GM21717 (cell line): ENCODE results near the gene PTPRN2.
"Not testable (repeated sequence)": the region's sequence is repeated elsewhere in the genome, so short reads cannot be mapped to it uniquely, and the experiment has no call there.

ENCODE experiments used
- ATAC-seq: cut with Tn5 transposase; IDR thresholded peaks from one replicate; pipeline ENCODE4 v1.9.1; 2021; ENCODE audit warnings: mild to moderate bottlenecking, moderate library complexity; ENCODE audit not compliant: unreplicated experiment

The PTPRN2 gene

DNA sequence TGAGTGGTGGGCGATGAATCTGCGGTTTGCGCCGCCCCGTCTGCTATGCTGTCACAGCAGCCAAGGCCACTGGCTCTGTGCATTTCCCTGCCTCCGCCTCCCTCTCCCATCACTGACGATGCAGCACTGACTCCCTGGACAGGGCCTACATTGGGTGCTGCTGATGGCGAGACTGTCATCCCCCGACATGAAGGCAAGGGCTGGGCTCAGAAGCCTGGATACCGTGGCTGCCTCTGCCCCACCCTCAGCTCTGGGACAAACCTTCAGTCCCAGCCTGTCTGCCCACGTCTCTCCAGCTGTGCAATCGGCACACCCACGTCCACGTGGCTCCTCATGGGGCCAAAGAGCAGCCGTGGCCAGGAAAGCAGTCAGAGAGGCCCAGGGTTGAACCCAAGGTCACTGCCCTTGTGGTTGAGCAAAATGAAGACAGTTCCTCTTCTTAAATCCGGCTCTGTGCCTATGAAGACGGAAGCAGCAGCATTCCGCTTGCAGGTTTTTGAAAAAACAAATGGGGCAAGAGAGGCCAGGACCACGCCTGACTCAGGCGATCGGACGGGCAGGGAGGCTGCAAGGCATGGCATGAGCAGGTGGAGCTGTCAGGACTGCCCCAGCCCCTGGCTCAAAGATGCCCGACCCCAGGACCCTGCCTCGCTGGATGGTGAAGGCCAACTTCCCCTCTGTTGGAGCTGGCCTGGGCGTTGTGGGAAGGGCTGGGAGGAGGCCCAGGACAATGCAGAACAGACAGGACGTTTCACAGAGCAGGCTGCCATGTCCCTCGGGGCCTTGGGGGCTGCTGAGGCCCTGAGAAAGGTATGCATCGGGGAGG, 733.3 kb downstream of the PTPRN2 start:
- ATAC-seq = no peak

DNA sequence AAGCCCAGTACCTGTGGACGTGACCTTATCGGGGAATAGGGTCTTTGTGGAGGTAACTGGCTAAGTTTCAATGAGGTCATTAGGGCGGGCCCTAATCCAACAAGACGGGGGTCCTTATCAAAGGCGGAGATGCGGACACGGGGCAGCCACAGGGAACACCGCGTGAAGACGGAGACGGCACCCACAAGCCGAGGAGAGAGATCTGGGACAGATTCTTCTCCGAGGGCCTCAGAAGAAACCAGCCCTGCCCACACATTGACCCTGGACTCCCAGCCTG, 733.9 kb downstream of the PTPRN2 start:
- ATAC-seq = no peak

DNA sequence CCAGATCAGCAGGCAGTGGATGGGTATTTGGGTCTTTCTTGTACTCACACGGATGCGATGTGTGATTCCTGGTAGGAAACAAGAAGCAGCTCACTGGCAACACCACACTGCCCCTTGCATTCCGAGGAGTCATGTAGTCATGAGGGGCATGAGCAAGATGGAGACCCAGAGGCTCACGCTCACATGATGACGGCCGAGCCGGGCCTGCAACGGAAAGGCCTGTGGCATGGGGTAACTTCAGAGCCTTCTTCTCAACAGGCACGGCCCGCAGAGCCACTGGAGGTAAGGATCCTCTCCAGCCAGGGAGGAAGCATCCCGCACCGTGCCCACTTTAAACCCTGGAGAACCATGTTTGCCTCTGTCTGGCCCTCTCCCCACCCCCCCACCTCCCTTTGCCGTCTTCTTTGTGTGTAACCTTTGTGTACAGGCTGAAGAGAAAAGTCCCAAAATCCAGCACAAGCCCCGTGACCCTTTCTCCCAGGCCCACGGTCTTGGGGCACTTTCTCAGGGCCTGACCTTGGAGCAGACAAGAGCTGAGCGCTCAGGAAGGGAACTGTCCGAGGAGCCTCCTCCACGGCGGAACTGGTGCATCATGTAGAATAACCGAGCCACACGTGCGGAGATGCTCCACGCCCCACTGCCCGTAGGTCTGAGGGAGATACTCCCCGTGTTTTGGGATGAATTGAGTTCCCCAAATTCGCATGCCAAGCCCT, 734.4 kb downstream of the PTPRN2 start:
- ATAC-seq = no peak

DNA sequence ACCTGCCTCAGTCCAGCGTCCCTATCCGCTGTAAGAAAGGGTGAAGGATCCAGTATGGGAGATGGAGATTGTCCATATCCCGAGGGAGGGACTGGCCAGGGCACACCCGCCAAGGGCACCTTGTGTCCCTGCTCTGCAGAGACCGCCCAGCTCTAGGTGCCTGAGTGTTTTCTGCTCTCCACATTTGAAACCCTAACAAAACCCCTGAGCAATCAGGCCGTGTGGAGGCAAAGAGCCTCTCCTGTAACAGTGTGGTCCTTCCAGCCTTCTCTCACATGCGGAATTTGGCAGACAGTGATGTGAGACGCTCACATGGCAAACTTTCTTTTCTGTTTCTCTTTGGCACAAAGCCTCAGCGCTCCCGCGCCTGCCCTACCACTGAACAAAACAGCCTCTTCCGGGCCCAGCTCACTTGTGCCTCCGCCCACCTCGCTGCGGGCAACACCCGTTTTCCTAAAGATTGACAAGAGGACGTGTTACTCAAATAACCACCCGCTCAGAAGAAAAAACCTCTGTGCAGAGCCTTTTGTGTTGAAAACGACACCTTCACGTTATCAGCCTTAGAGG, 736.0 kb downstream of the PTPRN2 start:
- no peak for ATAC-seq

DNA sequence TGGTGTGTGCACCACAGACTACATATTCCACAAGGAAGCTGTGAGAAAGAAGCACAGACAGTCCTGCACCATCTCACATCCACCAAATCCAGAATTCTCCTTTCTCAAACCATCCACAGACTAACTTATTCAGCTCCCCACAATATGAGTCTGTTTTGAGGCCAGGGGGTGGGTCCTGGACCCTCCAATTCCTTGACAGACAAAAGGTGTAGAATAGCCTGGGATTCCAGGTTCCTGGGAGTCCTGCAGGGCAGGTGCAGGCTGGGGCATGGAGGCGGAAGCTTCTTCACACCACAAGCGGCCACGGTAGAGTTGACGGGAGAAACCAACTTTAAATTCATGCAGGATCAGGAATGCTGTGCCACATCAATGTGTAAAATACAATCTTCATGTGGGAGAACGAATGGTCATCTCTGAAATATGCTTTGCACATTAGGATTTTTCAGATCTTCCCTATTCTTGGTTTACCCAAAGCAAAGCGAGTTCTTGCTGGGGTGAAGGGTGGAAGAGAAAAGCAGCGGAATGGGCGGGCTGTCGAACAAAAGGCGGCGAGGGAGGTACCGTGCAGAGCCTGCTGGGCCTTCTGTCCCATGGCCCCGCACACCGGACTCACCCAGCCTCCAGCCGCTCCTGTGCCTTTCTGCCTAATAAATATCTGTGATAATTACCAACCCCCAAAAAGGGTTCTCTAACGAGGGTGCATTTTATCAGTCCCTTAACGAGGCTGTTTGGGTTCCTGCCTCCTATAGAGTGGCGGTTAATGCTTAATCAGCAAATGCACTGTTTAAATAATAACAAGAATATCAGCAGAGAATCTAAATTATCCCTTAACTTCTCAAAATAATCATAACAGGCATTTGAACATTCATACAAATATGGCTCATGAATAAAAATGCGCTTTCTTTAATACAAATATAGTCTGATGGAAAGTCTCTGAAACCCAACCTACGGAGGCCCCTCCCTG, 736.9 kb downstream of the PTPRN2 start:
- ATAC-seq = no peak

DNA sequence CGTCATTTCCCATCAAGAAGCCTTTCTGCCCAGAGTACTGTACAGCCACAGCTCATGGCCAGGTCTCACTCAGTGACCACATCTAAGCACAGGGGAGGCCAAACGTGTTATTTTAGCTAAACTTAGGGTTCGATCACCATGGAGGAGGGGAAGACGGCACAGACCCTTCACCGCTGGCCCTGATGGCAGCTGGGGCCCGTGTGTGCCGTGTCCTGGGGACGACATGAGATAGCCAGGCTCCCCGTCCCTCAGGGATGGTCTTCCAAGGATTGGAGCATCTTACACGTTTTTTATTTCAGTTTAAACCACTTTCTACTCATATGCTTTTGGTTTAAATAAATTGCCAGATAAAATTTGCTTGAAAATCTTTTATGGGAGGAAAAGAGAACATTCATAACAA, 737.9 kb downstream of the PTPRN2 start:
- no peak for ATAC-seq

DNA sequence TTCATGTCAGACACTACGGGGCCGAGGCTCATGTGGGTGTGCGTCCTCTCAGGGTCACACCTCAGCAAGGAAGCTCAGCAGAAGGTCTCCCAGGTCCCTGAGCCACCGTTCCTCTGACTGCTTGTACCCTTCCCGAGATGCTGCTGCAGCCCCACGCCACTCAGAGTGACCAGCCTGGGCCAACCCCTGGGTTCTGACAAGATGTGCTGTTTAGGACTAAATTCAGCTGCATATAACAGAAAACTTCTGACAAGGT, 738.4 kb downstream of the PTPRN2 start:
- ATAC-seq = no peak

DNA sequence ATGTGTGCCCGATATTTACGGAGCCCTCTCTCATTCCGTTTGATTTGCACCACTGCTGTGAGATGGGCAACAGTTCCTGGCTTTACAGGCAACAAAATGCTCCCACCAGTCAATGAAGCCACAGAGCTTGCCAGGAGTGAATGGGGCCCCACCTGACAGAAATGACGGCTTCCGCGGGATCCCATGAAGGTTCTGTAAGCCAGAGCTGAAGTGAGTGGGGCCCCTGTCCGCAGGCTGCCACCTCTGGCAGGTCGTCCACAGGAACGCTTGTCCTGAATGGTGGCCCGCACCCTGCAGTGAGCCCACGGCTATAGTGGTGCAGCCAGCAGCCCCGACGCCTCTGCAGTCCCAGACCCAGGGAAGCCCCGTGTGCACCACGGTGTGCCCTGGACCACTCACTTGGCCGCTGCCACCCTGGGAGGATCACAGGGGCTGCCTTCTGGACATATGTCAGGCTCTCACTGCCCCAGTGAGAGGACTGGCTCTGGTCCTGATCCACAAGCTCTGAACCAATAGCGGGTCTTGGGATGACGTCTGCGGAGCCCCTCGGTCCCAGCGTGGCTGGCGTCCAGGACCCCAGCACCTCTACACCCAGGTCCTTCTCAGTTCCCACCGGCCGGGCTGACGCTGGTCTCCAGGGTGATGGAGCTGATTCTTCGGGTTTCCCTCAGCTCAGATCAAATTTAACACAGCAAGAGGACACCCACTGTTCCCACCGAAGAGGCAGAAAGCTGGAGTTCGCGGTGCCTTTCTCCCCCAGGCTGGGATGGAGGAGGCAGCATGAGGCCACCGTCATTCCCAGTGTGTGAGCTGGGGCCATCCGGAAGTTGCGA, 738.9 kb downstream of the PTPRN2 start:
- no peak for ATAC-seq

DNA sequence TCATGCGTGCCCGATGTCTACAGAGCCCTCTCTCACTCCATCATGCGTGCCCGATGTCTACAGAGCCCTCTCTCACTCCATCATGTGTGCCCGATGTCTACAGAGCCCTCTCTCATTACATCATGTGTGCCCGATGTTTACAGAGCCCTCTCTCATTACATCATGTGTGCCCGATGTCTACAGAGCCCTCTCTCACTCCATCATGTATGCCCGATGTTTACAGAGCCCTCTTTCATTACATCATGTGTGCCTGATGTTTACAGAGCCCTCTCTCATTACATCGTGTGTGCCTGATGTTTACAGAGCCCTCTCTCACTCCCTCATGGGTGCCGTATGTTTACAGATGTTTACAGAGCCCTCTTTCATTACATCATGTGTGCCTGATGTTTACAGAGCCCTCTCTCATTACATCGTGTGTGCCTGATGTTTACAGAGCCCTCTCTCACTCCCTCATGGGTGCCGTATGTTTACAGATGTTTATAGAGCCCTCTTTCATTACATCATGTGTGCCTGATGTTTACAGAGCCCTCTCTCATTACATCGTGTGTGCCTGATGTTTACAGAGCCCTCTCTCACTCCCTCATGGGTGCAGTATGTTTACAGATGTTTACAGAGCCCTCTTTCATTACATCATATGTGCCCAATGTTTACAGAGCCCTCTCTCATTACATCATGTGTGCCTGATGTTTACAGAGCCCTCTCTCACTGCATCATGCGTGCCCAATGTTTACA, 739.7 kb downstream of the PTPRN2 start:
- ATAC-seq = not testable (repeated sequence)

DNA sequence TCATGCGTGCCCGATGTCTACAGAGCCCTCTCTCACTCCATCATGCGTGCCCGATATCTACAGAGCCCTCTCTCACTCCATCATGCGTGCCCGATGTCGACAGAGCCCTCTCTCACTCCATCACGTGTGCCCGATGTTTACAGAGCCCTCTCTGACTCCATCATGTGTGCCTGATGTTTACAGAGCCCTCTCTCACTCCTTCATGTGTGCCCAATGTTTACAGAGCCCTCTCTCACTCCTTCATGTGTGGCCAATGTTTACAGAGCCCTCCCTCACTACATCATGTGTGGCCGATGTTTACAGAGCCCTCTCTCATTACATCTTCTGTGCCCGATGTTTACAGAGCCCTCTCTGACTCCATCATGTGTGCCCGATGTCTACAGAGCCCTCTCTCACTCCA, 740.9 kb downstream of the PTPRN2 start:
- ATAC-seq = not testable (repeated sequence)

DNA sequence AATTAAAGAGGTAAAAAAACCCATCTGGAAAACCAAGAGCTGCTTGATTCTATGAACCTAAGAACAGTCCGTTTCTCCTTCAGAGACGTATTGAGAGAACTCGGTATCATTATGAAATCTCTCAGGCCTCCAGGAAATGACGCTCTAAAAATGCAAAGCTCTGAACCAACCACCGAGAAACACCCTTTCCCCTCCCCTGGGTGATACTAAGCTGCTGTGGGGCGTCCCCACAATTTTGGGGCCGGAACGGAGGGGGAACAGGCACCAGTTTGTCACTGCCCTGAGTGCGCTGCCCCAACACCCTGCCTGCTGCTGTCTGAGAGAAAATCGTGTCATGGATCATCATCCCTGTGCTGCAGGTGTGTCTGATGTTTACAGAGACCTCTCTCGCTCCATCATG, 741.4 kb downstream of the PTPRN2 start:
- no peak for ATAC-seq

DNA sequence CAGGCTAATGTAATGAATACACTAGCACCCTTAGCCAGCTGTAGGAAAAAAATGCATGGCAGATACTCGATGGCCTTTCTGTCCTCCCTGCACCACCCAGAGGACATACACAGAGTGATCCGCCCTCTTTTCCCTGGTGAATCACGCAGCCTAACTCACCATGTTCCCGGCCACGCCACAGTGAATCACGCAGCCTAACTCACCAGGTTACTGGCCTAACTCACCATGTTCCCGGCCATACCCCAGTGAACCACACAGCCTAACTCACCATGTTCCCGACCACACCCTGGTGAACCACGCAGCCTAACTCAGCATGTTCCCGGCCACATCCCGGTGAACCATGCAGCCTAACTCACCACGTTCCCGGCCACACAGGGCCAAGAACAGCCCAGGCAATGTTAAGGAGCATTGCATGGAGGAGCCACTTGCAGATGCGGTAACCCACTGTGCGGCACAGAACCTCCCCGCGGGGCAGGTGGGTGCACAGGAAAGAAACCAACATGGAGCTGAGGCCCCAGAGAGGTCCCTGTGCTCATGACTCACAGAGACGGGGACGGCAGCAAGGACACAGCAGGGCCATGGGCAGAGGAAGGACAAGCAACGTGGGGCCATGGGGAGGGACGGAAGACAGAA, 742.3 kb downstream of the PTPRN2 start:
- ATAC-seq = no peak

DNA sequence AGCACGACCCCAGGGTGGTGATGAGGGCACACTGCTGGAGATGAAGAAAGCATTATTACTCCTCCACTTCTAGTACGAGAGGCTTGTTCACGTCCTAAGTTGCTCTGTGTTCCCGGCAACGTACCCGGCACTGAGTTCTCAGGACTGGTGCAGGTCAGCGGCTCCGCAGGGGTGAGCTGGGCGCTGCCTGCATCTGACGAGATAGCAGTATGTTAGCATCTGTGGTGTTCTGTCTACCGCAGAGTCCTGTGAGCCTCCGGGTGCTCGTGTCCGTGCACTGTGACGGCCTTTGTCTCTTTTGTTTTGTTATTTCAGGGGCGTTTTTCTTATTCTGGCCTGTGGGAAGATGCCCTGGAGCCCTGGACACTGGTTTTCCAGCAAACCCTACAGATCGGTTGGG, 743.0 kb downstream of the PTPRN2 start:
- ATAC-seq = no peak

DNA sequence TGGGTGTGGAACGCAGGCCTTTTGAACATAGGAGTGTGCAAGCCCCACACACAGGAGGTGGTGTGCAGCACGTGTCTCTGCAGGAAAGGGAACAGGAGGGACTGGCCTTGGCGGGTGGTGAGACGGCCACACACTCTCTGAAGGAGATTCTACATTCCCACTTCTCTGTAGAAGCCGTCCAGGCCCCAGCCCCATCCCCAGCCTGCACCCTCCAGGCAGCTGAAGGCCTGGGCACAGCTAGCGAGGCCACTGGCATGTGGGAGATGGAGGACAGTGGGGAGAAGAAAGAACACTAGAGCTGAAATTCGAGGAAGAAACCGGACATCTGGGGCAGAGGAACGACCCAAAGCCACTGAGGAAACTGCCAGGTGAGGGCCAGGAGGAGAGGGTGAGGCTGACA, 743.5 kb downstream of the PTPRN2 start:
- no peak for ATAC-seq

DNA sequence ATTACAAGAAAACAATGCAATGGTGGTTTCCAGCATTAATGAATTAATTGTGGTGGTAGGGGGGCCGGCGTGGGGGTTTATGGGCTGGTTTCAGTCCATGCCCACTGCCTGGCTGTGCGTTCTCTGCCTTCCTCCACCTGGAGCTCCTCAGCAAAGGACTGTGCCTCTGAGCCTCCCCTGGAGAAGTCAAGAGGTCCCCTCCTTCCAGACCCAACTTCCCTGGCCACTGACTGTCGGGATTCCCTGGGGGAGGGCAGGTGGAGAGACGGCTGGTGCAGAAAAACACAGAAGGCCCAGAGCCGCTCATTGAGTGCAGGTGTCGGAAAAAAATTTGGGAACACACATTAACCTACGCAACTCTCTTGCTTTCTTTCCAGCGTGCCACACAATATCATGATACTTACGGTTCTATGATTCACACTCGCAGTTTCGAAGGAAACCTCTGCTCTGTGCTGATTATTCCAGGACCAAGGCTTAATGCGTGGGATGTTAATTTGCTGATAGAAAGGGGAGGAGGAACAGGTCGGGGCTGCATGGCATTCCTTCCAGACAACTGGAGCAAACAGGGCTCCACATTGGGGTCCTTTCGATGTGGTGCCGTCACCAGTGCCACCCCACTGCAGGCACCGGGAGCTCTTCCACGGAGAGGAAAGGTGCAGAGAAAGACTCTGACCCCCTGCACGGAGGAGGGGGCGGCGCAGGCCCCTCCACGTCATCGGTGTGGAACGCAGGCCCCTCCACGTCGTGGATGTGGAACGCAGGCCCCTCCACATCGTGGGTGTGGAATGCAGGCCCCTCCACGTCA, 744.1 kb downstream of the PTPRN2 start:
- no peak for ATAC-seq

DNA sequence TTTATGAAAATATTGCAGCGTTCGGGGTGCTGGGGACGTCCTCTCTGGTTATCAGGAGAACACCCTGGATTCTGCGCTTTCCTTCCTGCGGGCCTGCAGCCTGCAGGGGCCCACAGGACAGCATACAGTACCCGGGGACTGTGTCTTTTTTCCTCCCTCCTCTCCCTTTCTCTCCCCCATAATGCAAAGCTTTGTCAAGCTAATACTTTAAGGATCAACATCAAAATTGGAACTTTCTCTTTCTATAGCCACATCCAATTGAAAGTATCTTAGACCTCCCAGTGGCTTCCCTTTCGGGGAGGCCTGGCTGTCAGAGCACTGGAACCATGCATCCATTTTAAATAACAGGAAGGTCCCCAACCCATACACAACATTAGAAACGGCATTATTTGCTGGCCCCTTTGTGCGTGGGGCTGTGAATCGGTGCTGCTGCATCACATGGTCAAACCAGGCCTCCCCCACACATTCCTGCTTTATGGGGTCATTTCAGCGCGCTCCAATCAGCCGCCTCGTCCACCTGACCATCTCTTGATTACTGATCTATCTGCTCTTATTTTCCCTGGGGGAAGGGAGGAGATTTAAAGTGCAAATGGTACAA, 745.8 kb downstream of the PTPRN2 start:
- no peak for ATAC-seq

DNA sequence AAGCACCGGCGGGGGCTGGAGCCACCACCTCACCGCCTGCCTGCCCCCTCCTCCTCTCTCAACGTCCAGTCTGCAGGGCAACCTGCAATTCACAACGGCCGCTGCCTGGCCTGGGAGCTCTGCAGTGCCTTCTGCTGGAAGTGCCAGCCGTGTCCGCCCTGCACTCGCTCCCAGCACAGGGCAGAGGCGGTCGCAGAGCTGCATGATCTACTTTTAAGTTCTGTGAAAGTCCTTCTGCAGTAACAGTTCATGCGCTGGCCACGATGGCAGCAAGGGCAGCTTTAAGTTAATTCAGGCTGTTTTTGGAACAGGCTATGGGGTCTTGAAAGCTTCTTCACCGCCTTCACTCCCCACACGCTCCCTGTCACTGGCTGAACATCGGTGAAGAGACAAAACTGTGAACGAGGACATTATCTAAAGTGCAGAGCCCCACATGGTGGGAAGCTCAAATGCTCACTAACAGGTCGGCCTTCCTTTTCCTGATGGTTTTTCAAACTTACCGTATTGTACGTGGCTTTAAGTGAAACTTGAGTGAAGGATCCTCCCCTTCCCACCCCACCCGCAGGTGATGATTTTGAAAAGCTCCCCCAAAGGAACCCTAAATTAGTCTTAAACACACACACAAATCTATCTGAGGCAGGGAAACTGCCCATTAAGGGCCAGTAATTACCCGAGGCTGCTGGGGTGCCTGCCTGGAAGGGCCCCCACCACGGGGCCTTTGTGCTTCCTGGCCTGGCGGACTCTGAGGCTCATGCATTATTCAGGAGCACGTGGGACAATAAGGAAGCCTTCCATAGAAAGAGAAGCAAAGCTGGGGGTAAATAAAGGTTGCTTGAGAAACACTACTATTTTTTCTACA, 746.5 kb downstream of the PTPRN2 start:
- ATAC-seq = no peak
